ENCODE data around the gene FLVCR1.
A peak's percentile ranks its signal among the peaks of the same experiment; 100 is the strongest.
"Not testable (repeated sequence)": the region's sequence is repeated elsewhere in the genome, so short reads cannot be mapped to it uniquely, and the experiment has no call there.

Gene FLVCR1

GRCh38 chr1:212884592-212884991, 26.5 kb downstream of the FLVCR1 start:
- no peak for ATAC-seq
- Mint-ChIP-seq H3K4me1 (no peaks in the 10 kb centered on the region), H3K4me3 (no peak overlapping the region), H3K27me3 (no peaks in the 10 kb centered on the region), H3K9me3 (no peaks in the 10 kb centered on the region), H3K36me3 (peaks cover 61% of the 10 kb centered on the region), H3K27ac (no peak overlapping the region)

- Mint-ChIP-seq H3K27ac (no peak overlapping the region), H3K4me1 (no peaks in the 10 kb centered on the region), H3K27me3 (no peaks in the 10 kb centered on the region), H3K9me3 (no peaks in the 10 kb centered on the region), H3K4me3 (no peak overlapping the region), H3K36me3 (peaks cover 78% of the 10 kb centered on the region)
- no peak for ATAC-seq
These were observed 34.0 kb downstream of the FLVCR1 start for GRCh38 chr1:212892108-212892507.

GRCh38 chr1:212899845-212900244, 41.8 kb downstream of the FLVCR1 start:
- no peak overlapping the region for H3K4me3 Mint-ChIP-seq
- peaks cover 58% of the 10 kb centered on the region for H3K36me3 Mint-ChIP-seq
- no peaks in the 10 kb centered on the region for H3K27me3 Mint-ChIP-seq
- ATAC-seq, result no peak
- no peaks in the 10 kb centered on the region for H3K4me1 Mint-ChIP-seq
- peaks cover 19% of the 10 kb centered on the region for H3K9me3 Mint-ChIP-seq
- H3K27ac Mint-ChIP-seq, result no peak overlapping the region

- ATAC-seq, result no peak
- Mint-ChIP-seq H3K9me3 (peaks cover 19% of the 10 kb centered on the region), H3K4me1 (no peaks in the 10 kb centered on the region)
These were observed 43.2 kb downstream of the FLVCR1 start for GRCh38 chr1:212901290-212901689.

GRCh38 chr1:212902054-212902453, 44.0 kb downstream of the FLVCR1 start:
- peaks cover 41% of the 10 kb centered on the region for H3K36me3 Mint-ChIP-seq
- ATAC-seq, result no peak
- peaks cover 19% of the 10 kb centered on the region for H3K9me3 Mint-ChIP-seq
- no peak overlapping the region for H3K4me3 Mint-ChIP-seq
- H3K27ac Mint-ChIP-seq, result no peak overlapping the region
- H3K27me3 Mint-ChIP-seq, result no peaks in the 10 kb centered on the region
- no peaks in the 10 kb centered on the region for H3K4me1 Mint-ChIP-seq

More at GRCh38 chr1:212901290-212901689, 43.2 kb downstream of the FLVCR1 start:
- Mint-ChIP-seq H3K27me3 (no peaks in the 10 kb centered on the region), H3K27ac (no peak overlapping the region), H3K36me3 (peaks cover 44% of the 10 kb centered on the region), H3K4me3 (no peak overlapping the region)

GRCh38 chr1:212903664-212904063, 45.6 kb downstream of the FLVCR1 start:
- H3K27ac Mint-ChIP-seq, result no peak overlapping the region
- H3K4me1 Mint-ChIP-seq, result no peaks in the 10 kb centered on the region
- no peak overlapping the region for H3K4me3 Mint-ChIP-seq
- no peaks in the 10 kb centered on the region for H3K27me3 Mint-ChIP-seq
- H3K36me3 Mint-ChIP-seq, result peaks cover 29% of the 10 kb centered on the region
- ATAC-seq, result no peak
- peaks cover 19% of the 10 kb centered on the region for H3K9me3 Mint-ChIP-seq

GRCh38 chr1:212908071-212908470, 50.0 kb downstream of the FLVCR1 start:
- not testable (repeated sequence) for H3K4me1 Mint-ChIP-seq, ATAC-seq, H3K27ac Mint-ChIP-seq, H3K4me3 Mint-ChIP-seq, H3K27me3 Mint-ChIP-seq, H3K36me3 Mint-ChIP-seq, H3K9me3 Mint-ChIP-seq

- H3K27ac Mint-ChIP-seq, result no peak overlapping the region
- no peak overlapping the region for H3K4me3 Mint-ChIP-seq
- H3K27me3 Mint-ChIP-seq, result no peaks in the 10 kb centered on the region
- peaks cover 3% of the 10 kb centered on the region for H3K9me3 Mint-ChIP-seq
- H3K4me1 Mint-ChIP-seq, result no peaks in the 10 kb centered on the region
- no peak for ATAC-seq
- no peaks in the 10 kb centered on the region for H3K36me3 Mint-ChIP-seq
These were observed 50.9 kb downstream of the FLVCR1 start for GRCh38 chr1:212908971-212909370.

- H3K36me3 Mint-ChIP-seq, result no peaks in the 10 kb centered on the region
- no peaks in the 10 kb centered on the region for H3K9me3 Mint-ChIP-seq
- H3K4me1 Mint-ChIP-seq, result no peaks in the 10 kb centered on the region
- H3K27ac Mint-ChIP-seq, result no peak overlapping the region
- H3K27me3 Mint-ChIP-seq, result no peaks in the 10 kb centered on the region
- no peak for ATAC-seq
- H3K4me3 Mint-ChIP-seq, result no peak overlapping the region
These were observed 51.6 kb downstream of the FLVCR1 start for GRCh38 chr1:212909652-212910063.

- ATAC-seq, H3K27ac Mint-ChIP-seq, H3K36me3 Mint-ChIP-seq: not testable (repeated sequence)
These were observed 52.1 kb downstream of the FLVCR1 start for GRCh38 chr1:212910213-212910612.

GRCh38 chr1:212913638-212914037, 55.6 kb downstream of the FLVCR1 start:
- ATAC-seq, H3K9me3 Mint-ChIP-seq, H3K36me3 Mint-ChIP-seq, H3K4me1 Mint-ChIP-seq, H3K27ac Mint-ChIP-seq, H3K4me3 Mint-ChIP-seq: not testable (repeated sequence)
- H3K27me3 Mint-ChIP-seq, result peaks cover 26% of the 10 kb centered on the region

More at GRCh38 chr1:212910213-212910612, 52.1 kb downstream of the FLVCR1 start:
- not testable (repeated sequence) for H3K4me1 Mint-ChIP-seq, H3K9me3 Mint-ChIP-seq, H3K27me3 Mint-ChIP-seq, H3K4me3 Mint-ChIP-seq

- H3K4me1 Mint-ChIP-seq, H3K4me3 Mint-ChIP-seq, H3K27ac Mint-ChIP-seq, H3K36me3 Mint-ChIP-seq, ATAC-seq, H3K9me3 Mint-ChIP-seq: not testable (repeated sequence)
- peaks cover 26% of the 10 kb centered on the region for H3K27me3 Mint-ChIP-seq
These were observed 56.0 kb downstream of the FLVCR1 start for GRCh38 chr1:212914110-212914509.

GRCh38 chr1:212914789-212915188, 56.7 kb downstream of the FLVCR1 start:
- no peak overlapping the region for H3K27ac Mint-ChIP-seq

GRCh38 chr1:212915245-212916091, 57.4 kb downstream of the FLVCR1 start:
- no peak overlapping the region for H3K27ac Mint-ChIP-seq
- peaks cover 10% of the 10 kb centered on the region for H3K4me1 Mint-ChIP-seq
- peak; percentile 39 for ATAC-seq
- no peak overlapping the region for H3K4me3 Mint-ChIP-seq
- H3K27me3 Mint-ChIP-seq, result peaks cover 29% of the 10 kb centered on the region
- H3K9me3 Mint-ChIP-seq, result no peaks in the 10 kb centered on the region
- no peaks in the 10 kb centered on the region for H3K36me3 Mint-ChIP-seq

More at GRCh38 chr1:212914789-212915188, 56.7 kb downstream of the FLVCR1 start:
- peaks cover 26% of the 10 kb centered on the region for H3K27me3 Mint-ChIP-seq
- no peak overlapping the region for H3K4me3 Mint-ChIP-seq
- no peaks in the 10 kb centered on the region for H3K36me3 Mint-ChIP-seq
- no peaks in the 10 kb centered on the region for H3K9me3 Mint-ChIP-seq
- ATAC-seq, result no peak
- H3K4me1 Mint-ChIP-seq, result peaks cover 10% of the 10 kb centered on the region

- Mint-ChIP-seq H3K4me3 (peak overlapping the region; percentile 1), H3K27ac (no peak overlapping the region), H3K27me3 (peaks cover 40% of the 10 kb centered on the region), H3K36me3 (no peaks in the 10 kb centered on the region), H3K4me1 (peaks cover 10% of the 10 kb centered on the region), H3K9me3 (no peaks in the 10 kb centered on the region)
- ATAC-seq, result peak; percentile 72
These were observed 58.5 kb downstream of the FLVCR1 start for GRCh38 chr1:212916481-212917133.

GRCh38 chr1:212917134-212917485, 59.0 kb downstream of the FLVCR1 start:
- Mint-ChIP-seq H3K9me3 (no peaks in the 10 kb centered on the region), H3K27me3 (peaks cover 42% of the 10 kb centered on the region), H3K27ac (no peak overlapping the region), H3K36me3 (no peaks in the 10 kb centered on the region), H3K4me1 (peaks cover 10% of the 10 kb centered on the region), H3K4me3 (no peak overlapping the region)
- ATAC-seq, result no peak

All from stimulated activated memory B cell treated with anti-CD40 and anti-IgM and Interleukin-4, amounts not matched to agents 10 μg/mL and 1 μg/mL and 100 μg/mL, for 72 hours (primary cell).